Measurements from ENCODE around the gene MYT1.
"Not testable (repeated sequence)": the region's sequence is repeated elsewhere in the genome, so short reads cannot be mapped to it uniquely, and the experiment has no call there.

Gene MYT1

GRCh38 chr20:64234291-64234791 lies 70.1 kb downstream of the MYT1 start:
- DNase-seq (ENCODE audit: low read depth) = no peak

GRCh38 chr20:64234921-64235565 lies 70.8 kb downstream of the MYT1 start:
- not testable (repeated sequence) for DNase-seq (ENCODE audit: low read depth)

- DNase-seq (ENCODE audit: low read depth) = no peak
Observed at GRCh38 chr20:64236137-64237088, 72.2 kb downstream of the MYT1 start.

DNA sequence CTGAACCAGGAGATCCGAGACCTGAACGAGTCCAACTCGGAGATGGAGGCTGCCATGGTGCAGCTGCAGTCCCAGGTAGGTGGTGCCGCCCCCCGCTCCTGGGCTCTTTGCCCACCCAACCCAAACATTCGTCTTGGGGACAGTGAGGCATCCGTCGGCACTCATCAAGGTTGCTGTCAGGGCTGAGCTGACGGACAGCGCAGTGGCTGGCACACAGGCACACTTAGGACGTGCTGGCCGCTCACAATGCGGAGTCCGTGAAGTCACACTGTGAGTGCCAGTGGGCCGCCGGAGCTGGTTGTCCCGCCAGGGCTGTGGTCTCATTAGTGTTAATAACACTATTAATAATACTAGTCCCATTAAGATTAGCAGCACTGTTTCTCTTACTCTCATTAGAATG lies 73.1 kb downstream of the MYT1 start:
- DNase-seq (ENCODE audit: low read depth) = no peak

GRCh38 chr20:64238115-64238825 lies 74.0 kb downstream of the MYT1 start:
- no peak for DNase-seq (ENCODE audit: low read depth)

DNA sequence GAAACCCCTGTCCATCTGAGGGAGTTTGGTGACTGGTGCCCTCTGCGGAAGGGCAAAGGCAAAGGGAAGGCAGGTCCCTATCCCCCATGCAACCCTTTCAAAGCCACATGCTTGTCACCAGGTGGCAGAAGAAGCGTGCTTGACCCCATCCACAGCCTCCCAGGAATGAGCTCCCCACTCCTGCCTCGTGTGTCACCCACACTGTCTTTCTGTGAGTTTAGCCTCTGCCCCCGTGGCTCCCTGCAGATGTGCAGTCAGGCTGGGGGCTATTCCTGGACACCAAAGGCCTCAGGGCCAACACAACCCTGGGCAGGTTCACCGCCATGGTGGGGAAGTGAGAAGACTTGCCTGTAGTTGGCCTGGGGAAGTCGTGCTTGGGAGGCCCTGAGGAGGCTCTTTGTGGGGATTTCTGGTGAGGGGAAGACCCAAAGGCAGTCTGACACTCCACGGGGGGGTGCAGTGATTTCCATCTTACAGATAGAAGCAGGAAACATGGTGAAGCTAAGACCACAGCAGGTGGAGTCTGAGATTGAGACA lies 74.7 kb downstream of the MYT1 start:
- DNase-seq (ENCODE audit: low read depth) = no peak

- DNase-seq (ENCODE audit: low read depth) = no peak
Observed at GRCh38 chr20:64239449-64240242, 75.4 kb downstream of the MYT1 start.

DNA sequence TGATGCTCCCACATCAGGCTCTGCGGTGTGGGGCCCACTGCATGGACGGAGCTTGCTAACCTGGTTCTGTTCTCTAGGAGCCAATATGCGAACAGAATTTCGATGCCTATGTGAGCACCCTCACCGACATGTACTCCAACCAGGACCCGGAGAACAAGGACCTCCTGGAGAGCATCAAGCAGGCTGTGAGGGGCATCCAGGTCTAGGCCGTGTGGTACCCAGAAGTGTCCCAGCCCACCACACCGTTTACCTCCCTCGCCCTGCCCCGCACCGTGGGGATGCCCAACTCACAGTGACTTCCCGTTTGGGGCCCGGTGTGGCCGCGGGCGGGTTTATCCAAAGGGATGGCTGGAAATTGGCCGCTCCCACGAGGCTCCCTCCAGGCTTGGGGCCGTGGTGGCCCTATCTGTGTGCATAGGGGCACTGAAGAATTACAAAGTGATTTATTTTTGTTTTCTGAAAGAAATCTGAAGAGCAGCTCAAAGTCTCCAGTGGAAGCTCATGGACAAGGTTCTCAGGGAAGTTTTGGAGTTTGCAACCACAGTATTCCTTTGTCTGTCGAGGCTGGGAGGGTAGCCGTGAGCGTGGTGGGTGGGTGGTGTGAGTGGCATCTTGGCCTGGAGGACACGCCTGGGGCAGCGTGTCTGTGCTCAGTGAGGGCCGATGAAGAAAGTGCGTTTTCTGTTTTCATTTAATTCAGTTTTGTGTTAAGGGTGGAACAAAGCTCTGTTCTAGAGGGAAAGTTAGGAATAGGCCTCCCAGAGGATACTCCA lies 76.2 kb downstream of the MYT1 start:
- DNase-seq (ENCODE audit: low read depth) = no peak

GRCh38 chr20:64241061-64241460 lies 76.8 kb downstream of the MYT1 start:
- no peak for DNase-seq (ENCODE audit: low read depth)

DNA sequence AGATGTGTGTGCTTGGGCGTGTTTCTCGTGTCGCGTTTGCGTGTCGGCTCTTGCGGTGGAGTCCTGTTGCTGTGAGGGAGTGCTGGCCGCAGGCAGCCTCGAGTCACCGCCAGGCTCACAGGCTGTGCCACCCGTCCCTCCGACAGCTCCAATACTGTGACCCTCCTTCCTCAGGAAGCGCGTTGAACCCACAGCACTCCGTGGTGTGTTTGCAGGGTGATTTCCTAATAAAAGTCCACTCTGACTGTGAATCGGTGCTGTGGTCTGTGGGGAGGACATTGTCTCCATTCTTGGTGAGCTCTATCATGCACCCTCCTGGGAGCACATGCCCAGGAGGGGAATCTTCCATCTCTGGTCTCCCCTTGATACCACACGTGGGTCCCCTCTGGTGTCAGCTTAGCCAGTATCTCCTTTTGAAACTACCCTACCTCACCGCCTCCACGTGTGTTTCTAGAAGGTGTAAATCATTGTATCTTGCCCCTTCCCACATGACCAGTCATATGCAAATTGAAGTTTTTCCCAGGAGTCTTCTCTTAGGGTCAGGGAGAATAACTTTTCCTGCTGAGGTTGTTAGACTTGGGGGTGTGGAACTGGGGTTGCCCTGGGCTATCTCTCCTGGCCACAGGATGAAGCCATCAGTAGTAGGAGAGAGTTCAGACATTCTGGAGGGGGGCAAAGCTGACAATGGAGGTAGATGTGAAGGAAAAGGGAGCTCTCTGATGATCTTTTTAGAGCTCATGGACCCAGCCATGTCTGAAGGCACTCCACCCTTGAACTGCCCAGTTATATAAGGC lies 77.9 kb downstream of the MYT1 start:
- DNase-seq (ENCODE audit: low read depth) = no peak

DNA sequence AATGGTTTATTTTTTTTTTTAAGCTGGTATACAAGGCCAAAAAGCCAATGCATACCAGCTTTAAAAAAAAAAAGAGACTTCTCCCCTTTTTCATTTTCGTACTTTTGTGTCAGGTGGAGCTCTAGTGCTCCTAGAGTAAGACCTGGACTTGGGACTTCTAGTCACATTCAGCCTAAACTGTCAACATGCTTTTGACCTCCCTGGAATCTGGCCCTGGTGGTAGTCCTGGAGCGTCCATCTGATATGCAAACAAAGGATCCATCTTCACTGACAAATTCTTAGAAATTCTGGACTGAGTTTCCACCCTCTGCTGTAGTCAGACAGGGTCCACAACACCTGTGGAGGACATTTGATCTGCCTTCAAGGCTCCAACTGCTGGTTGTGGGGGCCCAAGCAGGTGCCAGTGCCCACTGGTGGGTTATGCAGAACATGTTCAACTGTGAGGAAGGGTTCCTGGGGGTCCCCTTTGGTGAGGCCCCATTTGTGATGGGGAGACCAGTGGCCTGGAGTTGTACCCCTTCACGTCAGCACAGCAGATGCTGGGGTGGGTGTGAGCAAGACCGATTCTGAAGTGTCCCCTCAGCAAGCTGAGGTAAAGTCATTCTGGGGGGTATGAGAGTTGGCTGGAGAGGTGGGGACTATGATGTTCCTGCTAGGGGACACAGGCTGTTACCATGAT lies 78.7 kb downstream of the MYT1 start:
- DNase-seq (ENCODE audit: low read depth) = no peak

DNA sequence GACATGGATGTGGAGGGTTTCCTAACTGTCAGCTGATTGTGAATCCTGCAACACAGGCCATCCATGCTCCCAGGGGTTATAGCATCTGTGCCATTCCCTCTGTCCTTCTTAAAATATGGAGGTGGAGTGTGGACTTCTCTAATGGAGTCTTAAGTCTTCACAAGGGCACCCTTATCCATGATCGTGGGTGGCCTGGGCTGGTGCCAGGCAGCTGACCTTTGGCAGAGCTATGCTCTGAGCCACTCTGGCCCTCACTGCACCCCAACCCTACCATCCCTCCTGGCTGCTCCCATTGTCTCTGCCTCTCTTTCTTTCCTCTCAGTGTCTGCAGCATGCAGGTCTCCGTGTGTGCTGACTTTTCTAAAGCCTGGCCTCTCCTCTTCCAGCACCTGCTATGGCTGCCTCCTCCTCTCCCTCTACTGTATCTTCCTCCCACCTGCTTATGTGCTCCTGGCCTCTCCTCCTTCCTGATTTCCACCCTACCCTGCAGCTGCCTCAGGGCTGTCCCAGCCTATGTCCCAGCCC lies 80.1 kb downstream of the MYT1 start:
- no peak for DNase-seq (ENCODE audit: low read depth)

GRCh38 chr20:64244870-64245603 lies 80.8 kb downstream of the MYT1 start:
- no peak for DNase-seq (ENCODE audit: low read depth)

DNA sequence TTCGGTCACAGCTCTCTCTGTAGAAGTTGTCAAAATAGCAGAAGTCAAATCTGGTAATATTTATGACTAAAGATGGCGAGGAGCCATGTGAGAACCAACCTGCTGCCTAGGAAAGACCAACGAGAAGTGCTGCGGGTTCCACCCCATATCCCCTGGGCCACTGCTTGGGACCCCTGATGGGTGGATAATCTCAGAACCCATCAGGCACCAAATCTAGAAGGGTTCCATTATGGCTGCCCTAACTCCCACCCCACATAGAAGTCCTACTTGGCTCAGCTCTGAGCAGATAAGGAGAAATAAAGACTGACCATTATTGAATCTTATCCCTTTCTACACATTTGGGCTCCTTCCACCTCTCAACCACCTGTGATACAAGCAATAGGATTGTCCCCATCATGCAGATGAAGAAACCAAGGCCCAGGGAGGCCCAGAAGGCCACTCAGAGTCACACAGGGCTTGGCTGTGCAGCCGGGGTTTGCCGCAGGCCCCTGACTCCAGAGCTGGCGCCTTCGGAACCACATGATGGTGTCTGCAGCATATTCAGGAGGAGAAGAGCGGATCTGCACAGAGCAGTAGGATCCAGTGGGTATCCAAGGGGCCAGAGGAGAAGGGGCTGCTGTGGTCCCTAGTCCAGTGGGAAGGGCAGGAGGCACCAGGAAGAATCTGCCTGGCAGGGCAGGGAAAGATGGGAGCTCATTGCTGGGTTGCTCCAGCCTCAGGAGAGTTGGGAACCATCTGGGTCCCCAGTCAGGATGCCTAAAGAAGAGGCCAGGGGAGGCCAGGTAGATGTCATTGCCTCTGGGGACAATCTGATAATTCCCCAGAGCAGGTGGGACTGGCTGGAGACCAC lies 81.7 kb downstream of the MYT1 start:
- DNase-seq (ENCODE audit: low read depth) = no peak

DNA sequence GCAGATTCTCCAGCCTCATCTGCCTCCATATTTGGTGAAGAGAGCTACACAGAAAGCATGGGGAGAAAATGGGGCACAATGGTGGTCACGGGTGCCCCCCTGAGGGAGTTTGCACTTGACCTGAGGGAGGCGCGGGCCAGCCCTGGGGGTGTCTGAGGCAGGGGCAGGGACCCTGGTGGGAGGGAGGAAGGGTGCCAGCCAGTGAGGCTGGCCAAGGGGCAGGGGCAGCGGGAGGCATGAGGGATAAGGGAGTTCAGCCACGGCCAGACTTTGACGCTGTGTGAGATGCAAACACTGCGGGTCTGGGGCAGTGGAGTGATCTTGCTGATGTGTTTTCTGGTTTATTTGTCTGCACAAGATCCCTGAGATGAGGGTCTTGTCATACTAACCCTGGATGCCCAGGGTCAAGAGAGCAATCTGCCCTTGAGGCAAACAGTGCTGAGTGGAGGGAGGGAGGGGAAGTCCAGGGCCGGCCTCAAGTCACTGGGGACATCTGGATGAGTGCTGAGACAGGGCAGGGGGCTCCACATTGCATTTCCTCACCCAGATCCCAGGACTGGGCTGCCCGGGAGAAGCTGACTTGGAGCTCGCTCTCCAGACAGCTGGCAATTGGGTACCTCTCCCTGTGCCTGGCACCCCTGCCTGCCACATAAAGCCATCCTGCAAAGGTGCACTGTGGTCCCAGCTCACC lies 82.5 kb downstream of the MYT1 start:
- DNase-seq (ENCODE audit: low read depth) = no peak

GRCh38 chr20:64247307-64247618 lies 83.0 kb downstream of the MYT1 start:
- no peak for DNase-seq (ENCODE audit: low read depth)

All from activated T-helper 9 cell treated with anti-CD3 and anti-CD28 coated beads, Interleukin-2, amount 50 U/mL, for 16 hours (primary cell).